ENCODE measurements around the gene ADAP1.
"Not testable (repeated sequence)": the region's sequence is repeated elsewhere in the genome, so short reads cannot be mapped to it uniquely, and the experiment has no call there.

The ADAP1 gene

GRCh38 chr7:959271-959670 lies 4.8 kb upstream of the ADAP1 start:
- no peak for DNase-seq (ENCODE audit: low read depth)

GRCh38 chr7:958221-959200 lies 4.0 kb upstream of the ADAP1 start:
- no peak for DNase-seq (ENCODE audit: low read depth)

GRCh38 chr7:957418-958220 lies 3.1 kb upstream of the ADAP1 start:
- no peak for DNase-seq (ENCODE audit: low read depth)

DNA sequence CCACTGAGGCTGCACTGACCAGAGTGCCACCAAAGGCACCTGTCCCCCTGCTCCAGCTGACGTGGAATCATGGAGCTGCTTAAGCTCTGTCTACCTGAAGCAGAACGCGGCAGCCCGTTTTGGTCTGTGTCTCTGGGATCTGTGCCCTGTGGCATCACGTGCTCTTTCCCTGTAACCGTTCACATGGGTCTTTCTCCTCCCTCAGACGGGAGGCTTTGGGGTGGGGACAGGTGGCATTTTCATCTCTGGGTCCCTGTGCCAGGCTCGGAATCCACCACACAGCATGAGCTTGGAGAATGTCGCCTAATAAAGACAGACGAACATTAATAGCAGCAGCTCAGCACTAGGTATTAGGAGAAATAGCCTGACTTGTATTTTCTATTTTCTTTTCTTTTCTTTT lies 1.6 kb upstream of the ADAP1 start:
- no peak for DNase-seq (ENCODE audit: low read depth)

- no peak for DNase-seq (ENCODE audit: low read depth)
Observed at GRCh38 chr7:953547-954327, 743 bp downstream of the ADAP1 start.

DNA sequence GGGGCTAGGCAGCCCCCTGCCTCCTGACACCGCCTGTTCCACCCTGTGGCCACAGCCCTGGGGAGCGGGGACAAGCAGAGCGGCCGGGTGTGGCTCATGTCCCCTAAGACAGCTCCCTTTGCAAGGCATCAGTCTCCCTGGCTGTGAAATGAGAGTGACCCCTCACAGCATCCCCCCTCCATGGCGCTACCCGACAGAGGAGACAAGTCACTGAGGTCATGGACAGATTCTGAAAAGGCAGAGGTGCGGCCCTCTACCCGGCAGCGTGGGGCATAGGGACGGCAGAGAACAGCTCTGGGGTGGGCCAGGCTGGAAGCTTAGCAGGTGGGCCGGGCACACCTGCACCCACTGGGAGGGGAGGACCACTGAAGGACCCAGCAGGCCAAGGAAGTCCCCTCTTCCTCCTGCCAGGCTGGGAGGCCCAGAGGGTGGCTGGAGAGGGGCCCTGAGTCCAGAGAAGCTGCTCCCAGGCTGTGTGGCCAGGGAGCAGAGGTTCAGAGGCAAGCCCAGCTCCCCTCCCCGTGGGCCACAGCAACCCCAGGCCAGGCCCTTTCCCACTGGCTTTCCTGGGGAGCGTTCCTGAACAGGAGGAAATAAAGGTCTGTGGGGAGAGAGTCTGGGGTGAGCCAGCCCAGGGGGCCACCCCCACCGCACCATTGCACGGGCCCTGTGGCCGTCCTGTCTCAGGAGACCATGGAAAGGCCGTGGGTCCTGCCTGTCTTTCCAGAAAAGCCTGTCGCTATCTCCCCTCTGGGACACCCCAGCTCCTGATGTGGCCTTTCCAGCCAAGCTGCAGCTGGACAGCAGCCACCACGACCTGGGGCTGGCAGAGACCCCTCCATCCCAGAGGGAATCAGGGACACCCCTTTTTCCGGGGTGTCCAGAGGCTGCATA lies 1.7 kb downstream of the ADAP1 start:
- DNase-seq (ENCODE audit: low read depth): no peak

DNA sequence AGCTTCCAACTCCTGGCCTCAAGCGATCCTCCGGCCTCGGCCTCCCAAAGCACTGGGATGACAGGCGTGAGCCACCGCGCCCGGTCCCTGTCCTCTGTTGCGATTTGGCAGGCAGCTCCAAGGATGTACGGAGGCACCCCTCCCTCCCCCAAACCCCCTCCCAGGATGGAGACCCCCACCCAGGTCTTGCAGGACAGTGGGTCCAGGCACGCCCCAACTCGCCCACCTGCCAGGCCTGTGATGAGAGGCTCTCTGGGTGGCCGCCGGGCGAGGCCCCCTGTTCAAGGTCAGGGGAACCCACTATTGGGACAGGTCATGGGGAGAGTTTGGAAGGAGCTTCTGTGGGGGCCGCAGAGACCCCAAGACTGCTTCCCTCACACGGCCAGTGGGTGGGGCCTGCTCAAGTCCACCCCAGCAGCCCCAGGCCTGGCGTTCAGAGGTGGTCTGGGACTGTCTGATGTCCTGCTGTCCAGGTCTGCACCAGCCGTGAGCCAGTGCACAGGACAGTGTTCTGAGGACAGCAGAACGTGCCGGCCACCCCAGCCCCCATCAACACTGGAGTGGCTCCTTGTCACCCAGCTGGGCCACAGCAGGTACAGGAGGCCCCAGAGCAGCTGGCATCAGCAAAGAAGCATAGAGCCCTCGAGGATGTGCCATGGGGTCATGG lies 2.5 kb downstream of the ADAP1 start:
- DNase-seq (ENCODE audit: low read depth): no peak

DNA sequence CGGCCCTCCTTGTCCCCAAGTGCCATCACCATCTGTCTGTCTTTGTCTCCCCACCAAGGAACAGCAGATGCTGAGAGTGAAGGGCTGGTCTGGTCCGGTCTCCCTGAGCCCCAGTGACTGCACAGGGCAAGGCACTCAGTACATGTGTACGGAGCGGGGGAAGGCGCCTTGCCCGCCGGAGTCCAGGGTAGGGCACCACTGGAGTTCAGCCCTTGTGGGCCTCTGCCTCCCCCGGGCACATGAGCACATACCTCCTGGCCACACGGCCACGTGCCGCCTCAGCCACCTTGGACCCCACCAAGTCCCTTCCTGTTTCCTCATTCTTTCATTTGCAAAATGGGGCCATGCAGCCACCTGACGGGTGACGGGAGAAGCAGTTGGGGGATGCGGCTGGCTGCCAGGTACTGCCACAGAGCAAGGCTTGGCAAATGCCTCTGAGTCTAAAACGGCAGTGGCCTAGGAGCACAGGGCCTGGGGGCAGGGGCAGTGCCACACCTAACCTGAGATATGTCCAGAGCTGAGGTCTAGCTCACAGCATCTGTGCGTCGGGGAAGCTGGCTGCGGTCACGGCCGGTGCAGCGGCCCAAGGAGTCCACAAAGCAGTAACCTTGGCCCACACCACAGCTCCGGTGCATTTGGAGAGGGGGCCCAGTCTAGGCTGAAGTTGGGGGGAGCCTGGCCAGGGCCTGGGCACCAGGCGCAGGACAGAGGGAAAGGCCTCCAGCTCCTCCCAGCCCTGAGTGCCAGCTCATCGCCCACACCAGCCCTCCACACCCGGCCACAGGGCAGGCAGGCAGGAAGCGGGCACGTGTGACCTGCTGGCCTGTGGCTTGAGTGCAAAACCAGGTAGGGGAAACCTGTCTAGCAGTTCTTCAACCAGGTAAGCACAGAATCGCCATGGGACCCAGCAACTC lies 5.2 kb downstream of the ADAP1 start:
- DNase-seq (ENCODE audit: low read depth): no peak

DNA sequence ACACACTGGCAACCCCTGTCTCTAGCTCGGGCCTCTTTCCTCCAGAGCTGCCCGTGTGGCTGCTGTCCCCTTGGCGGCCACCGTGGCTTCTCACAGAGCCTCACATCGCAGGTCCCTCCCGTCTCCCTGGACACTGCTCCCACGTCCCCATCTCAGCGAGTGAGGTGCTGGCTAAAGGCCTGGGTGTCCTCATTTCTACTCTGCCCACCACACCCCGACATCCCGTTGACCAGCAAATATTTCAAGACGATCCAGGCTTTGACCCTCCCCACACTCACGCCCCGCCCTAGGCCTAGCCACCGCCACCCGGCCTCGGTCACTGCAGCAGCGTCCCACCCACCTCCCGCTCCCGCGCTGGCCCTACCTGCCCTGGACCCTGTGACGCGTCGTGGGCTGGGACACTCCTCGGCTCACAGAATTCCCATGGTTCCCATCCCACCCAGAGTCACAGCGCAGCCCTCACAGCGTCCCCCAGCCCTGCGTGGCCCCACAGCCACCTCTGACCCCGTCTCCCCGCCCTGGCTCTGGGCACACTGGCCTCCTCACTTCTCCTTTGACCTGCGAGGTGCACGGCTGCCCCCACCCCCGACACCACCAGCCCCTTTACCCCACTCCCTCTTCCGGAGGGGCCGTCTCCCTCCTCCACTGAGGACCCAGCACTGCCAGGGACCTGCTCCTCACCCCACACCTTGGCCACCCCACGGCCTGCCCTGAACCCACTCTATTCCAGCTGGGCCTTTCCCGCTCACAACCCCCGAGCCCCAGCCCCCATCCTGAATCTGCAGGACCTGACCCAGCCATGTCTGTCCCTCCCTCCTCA lies 6.9 kb downstream of the ADAP1 start:
- DNase-seq (ENCODE audit: low read depth): no peak

DNA sequence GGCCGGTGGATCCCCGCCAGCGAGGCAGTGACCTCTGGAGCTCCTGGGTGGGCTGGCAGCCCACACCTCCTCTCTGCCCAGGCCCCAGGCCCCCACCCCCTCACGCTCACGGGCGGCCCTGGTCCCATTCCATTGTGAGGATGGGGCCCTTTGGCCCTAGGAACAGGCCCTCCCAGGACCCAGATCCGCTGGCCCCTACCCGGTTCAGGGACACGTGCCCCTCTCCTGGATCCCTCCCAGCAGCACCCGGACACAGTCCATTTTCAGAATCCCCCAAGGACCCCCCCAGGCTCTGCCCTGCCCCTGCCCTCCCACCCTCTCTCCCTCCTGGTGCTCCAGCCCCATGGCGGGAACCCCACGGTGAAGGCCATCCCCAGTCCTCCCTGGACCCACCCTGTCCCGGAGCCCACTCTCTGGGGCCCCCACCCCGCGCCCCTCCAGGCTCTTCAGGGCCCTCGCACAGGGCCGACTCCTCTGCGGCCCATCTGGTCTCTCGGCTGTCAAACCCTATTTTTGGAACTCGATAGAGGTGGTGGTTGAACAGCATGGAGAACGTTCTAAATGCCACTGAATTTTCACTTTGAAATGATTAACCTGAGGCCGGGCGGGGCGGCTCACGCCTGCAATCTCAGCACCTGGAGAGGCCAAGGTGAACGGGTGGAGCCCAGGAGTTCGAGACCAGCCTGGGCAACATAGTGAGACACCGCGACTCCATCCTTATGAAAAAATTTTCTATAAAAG lies 8.1 kb downstream of the ADAP1 start:
- no peak for DNase-seq (ENCODE audit: low read depth)

- no peak for DNase-seq (ENCODE audit: low read depth)
Observed at GRCh38 chr7:945556-946255, 8.8 kb downstream of the ADAP1 start.

- DNase-seq (ENCODE audit: low read depth): no peak
Observed at GRCh38 chr7:945147-945555, 9.3 kb downstream of the ADAP1 start.

- no peak for DNase-seq (ENCODE audit: low read depth)
Observed at GRCh38 chr7:944744-945143, 9.7 kb downstream of the ADAP1 start.

DNA sequence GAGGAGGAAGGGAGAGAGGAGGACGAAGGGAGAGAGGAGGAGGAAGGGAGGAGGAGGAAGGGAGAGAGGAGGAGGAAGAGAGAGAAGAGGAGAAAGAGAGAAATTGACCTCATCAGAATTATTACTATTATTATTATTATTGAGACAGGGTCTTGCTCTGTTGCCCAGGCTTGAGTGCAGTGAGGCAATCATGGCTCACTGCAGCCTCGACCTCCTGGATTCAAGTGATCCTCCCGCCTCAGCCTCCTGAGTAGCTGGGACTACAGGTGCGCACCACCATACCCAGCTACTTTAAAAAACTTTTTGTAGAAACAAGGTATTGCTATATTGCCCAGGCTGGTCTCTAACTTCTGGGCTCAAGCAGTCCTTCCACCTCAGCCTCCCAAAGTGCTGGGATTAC lies 10.7 kb downstream of the ADAP1 start:
- DNase-seq (ENCODE audit: low read depth): not testable (repeated sequence)

- no peak for DNase-seq (ENCODE audit: low read depth)
Observed at GRCh38 chr7:940599-941408, 13.7 kb downstream of the ADAP1 start.

DNA sequence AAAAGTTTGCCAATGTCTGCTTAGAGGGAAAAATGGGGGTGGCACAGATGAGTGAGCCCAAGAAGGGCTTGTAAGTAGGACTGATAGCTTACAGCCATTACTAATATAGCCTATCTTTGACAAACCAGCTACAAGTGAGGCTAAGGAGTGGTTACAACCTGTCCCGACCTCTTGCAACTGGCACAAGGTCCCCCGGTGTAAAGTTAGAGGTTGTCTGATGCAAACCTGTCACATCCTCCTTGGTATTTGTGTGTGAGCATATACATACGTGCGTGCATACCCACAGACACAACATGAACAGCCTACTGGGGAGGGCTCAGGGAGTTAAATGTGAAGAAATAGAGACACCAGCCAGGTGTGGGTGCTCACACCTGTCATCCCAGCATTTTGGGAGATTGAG lies 14.6 kb downstream of the ADAP1 start:
- no peak for DNase-seq (ENCODE audit: low read depth)
